Measurements from ENCODE around the gene SHROOM4. TPM values are rescaled to one million over a fixed set of nuclear protein-coding genes. Genes with fewer than 3 reads are reported as not detected.

Gene SHROOM4
- total RNA-seq, 1 experiment from 2014 or later = 0.13 TPM

- ATAC-seq (no peak), DNase-seq (ENCODE audit: low read depth, low spot score) (no peak)
- H3K36me3 ChIP-seq (ENCODE audit: control insufficient read depth, insufficient read depth, low read length) = no peaks in the 10 kb centered on the region
- no peak overlapping the region for H3K4me3 ChIP-seq (ENCODE audit: low read depth in 2 of 2, low read length in 2 of 2)
- TF ChIP-seq SIN3A (IDR thresholded peaks at IDR 0.05; ENCODE audit: borderline replicate concordance, insufficient read depth, low read depth, low read length) (no peak), POLR2AphosphoS5 (IDR thresholded peaks at IDR 0.05; ENCODE audit: low read depth, low read length) (no peak), TCF7L2 (IDR thresholded peaks at IDR 0.05; ENCODE audit: low read depth, low read length) (no peak)
- TF ChIP-seq, protein P1, sequence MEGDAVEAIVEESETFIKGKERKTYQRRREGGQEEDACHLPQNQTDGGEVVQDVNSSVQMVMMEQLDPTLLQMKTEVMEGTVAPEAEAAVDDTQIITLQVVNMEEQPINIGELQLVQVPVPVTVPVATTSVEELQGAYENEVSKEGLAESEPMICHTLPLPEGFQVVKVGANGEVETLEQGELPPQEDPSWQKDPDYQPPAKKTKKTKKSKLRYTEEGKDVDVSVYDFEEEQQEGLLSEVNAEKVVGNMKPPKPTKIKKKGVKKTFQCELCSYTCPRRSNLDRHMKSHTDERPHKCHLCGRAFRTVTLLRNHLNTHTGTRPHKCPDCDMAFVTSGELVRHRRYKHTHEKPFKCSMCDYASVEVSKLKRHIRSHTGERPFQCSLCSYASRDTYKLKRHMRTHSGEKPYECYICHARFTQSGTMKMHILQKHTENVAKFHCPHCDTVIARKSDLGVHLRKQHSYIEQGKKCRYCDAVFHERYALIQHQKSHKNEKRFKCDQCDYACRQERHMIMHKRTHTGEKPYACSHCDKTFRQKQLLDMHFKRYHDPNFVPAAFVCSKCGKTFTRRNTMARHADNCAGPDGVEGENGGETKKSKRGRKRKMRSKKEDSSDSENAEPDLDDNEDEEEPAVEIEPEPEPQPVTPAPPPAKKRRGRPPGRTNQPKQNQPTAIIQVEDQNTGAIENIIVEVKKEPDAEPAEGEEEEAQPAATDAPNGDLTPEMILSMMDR (IDR thresholded peaks at IDR 0.05) = no peak
- TF ChIP-seq, protein P2, sequence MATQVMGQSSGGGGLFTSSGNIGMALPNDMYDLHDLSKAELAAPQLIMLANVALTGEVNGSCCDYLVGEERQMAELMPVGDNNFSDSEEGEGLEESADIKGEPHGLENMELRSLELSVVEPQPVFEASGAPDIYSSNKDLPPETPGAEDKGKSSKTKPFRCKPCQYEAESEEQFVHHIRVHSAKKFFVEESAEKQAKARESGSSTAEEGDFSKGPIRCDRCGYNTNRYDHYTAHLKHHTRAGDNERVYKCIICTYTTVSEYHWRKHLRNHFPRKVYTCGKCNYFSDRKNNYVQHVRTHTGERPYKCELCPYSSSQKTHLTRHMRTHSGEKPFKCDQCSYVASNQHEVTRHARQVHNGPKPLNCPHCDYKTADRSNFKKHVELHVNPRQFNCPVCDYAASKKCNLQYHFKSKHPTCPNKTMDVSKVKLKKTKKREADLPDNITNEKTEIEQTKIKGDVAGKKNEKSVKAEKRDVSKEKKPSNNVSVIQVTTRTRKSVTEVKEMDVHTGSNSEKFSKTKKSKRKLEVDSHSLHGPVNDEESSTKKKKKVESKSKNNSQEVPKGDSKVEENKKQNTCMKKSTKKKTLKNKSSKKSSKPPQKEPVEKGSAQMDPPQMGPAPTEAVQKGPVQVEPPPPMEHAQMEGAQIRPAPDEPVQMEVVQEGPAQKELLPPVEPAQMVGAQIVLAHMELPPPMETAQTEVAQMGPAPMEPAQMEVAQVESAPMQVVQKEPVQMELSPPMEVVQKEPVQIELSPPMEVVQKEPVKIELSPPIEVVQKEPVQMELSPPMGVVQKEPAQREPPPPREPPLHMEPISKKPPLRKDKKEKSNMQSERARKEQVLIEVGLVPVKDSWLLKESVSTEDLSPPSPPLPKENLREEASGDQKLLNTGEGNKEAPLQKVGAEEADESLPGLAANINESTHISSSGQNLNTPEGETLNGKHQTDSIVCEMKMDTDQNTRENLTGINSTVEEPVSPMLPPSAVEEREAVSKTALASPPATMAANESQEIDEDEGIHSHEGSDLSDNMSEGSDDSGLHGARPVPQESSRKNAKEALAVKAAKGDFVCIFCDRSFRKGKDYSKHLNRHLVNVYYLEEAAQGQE (IDR thresholded peaks at IDR 0.05; ENCODE audit: insufficient read depth in 1 of 2, low read depth in 2 of 2, low read length in 1 of 2) = no peak
- CTCF ChIA-PET = no interaction called here
- no TSS peak for BruUV-seq (replicated peaks)
- no peak overlapping the region for H3K27ac ChIP-seq (ENCODE audit: low read length)
- no peaks in the 10 kb centered on the region; the same call in 1 of the 2 replicates for H3K27me3 ChIP-seq (ENCODE audit: control insufficient read depth, insufficient read depth, low read length)
- intact Hi-C loops (cut with micrococcal nuclease; ENCODE audit: unreplicated experiment) (no loop called here), in situ Hi-C loops (cut with HindIII; ENCODE audit: low pct_unique_long_range_greater_than_20kb, low sequenced_read_pairs) (no loop called here)
- H3K4me1 ChIP-seq (ENCODE audit: control insufficient read depth, insufficient read depth, low read length) = no peaks in the 10 kb centered on the region
- H3K9me3 ChIP-seq (ENCODE audit: control insufficient read depth, insufficient read depth, low read depth, low read length) = no peaks in the 10 kb centered on the region
- POLR2A ChIA-PET = no interaction called here
Observed at GRCh38 chrX:50801135-50801534, 12.9 kb downstream of the SHROOM4 start.

DNA sequence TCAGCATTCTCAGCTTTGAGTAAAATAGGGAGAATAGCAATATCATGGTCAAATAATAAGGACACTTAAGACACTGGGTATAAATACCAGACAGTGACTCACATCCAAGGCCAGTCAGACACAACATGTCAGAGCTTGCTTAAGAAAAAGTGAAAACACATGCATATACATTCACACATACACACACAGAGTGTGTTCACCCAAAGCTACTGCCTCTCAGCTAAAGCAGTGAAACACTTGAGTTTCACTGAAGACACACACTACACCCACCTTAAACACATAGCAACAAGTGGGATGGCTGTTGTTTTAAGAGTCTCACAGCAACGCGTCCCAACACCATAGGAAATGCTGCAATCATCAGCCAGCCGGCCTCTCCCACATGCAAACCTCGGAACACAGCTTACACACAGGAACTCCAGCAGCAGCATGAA, 14.4 kb downstream of the SHROOM4 start:
- no peak for ATAC-seq
- H3K9me3 ChIP-seq (ENCODE audit: control insufficient read depth, insufficient read depth, low read depth, low read length) = no peaks in the 10 kb centered on the region
- DNase-seq (ENCODE audit: low read depth, low spot score) = no peak
- ChIA-PET POLR2A (no interaction called here), CTCF (no interaction called here)
- H3K27ac ChIP-seq (ENCODE audit: low read length) = no peak overlapping the region
- intact Hi-C loops (cut with micrococcal nuclease; ENCODE audit: unreplicated experiment) (no loop called here), in situ Hi-C loops (cut with HindIII; ENCODE audit: low pct_unique_long_range_greater_than_20kb, low sequenced_read_pairs) (no loop called here)
- no peak overlapping the region for H3K4me3 ChIP-seq (ENCODE audit: low read depth in 2 of 2, low read length in 2 of 2)
- TF ChIP-seq POLR2AphosphoS5 (IDR thresholded peaks at IDR 0.05; ENCODE audit: low read depth, low read length) = no peak
- TF ChIP-seq TCF7L2 (IDR thresholded peaks at IDR 0.05; ENCODE audit: low read depth, low read length) = no peak
- TF ChIP-seq SIN3A (IDR thresholded peaks at IDR 0.05; ENCODE audit: borderline replicate concordance, insufficient read depth, low read depth, low read length) = no peak
- TF ChIP-seq, protein P1 (IDR thresholded peaks at IDR 0.05) = no peak
- TF ChIP-seq, protein P2 (IDR thresholded peaks at IDR 0.05; ENCODE audit: insufficient read depth in 1 of 2, low read depth in 2 of 2, low read length in 1 of 2) = no peak
- BruUV-seq (replicated peaks) = no TSS peak
- no peaks in the 10 kb centered on the region; the same call in 1 of the 2 replicates for H3K27me3 ChIP-seq (ENCODE audit: control insufficient read depth, insufficient read depth, low read length)
- H3K4me1 ChIP-seq (ENCODE audit: control insufficient read depth, insufficient read depth, low read length) = no peaks in the 10 kb centered on the region
- H3K36me3 ChIP-seq (ENCODE audit: control insufficient read depth, insufficient read depth, low read length) = no peaks in the 10 kb centered on the region

All from Panc1 (cell line).